NK-92 treated with Interleukin-12 subunit alpha and Interleukin-12 subunit beta, amount 100 ng/mL, for 24 hours (cell line): ENCODE data around the gene CD19.
A peak's percentile ranks its signal among the peaks of the same experiment; 100 is the strongest.
"Not testable (repeated sequence)": the region's sequence is repeated elsewhere in the genome, so short reads cannot be mapped to it uniquely, and the experiment has no call there.

Source experiments
- DNase-seq: peaks from one replicate; lab custom pipeline; 2025; lab: John Stamatoyannopoulos, UW

Gene CD19

GRCh38 chr16:28936784-28937155, 5.0 kb downstream of the CD19 start:
- no peak for DNase-seq

GRCh38 chr16:28937222-28937876, 5.6 kb downstream of the CD19 start:
- no peak for DNase-seq

GRCh38 chr16:28938721-28939120, 7.0 kb downstream of the CD19 start:
- DNase-seq, result no peak

GRCh38 chr16:28939825-28940224, 8.1 kb downstream of the CD19 start:
- DNase-seq, result not testable (repeated sequence)

- no peak for DNase-seq
These were observed 11.5 kb downstream of the CD19 start for GRCh38 chr16:28943281-28943680.

GRCh38 chr16:28946681-28947080, 14.9 kb downstream of the CD19 start:
- DNase-seq, result no peak

- peak; percentile 99 for DNase-seq
These were observed 19.1 kb downstream of the CD19 start, which contains the start of gene NFATC2IP for GRCh38 chr16:28950648-28951409. NFATC2IP (plus strand) TSS chr16:28950937; CDS start chr16:28951012, 75 bp downstream.

- DNase-seq, result no peak
These were observed 19.7 kb downstream of the CD19 start for GRCh38 chr16:28951410-28951943.

GRCh38 chr16:28958216-28958615, 26.4 kb downstream of the CD19 start:
- no peak for DNase-seq

GRCh38 chr16:28958836-28959235, 27.1 kb downstream of the CD19 start:
- DNase-seq, result no peak

GRCh38 chr16:28964072-28964471, 32.3 kb downstream of the CD19 start:
- DNase-seq, result no peak

GRCh38 chr16:28964496-28964895, 32.7 kb downstream of the CD19 start:
- no peak for DNase-seq

GRCh38 chr16:28967156-28967555, 35.4 kb downstream of the CD19 start:
- no peak for DNase-seq

- DNase-seq, result not testable (repeated sequence)
These were observed 37.9 kb downstream of the CD19 start for GRCh38 chr16:28969696-28970095.

- DNase-seq, result peak; percentile 36
These were observed 42.3 kb downstream of the CD19 start for GRCh38 chr16:28974007-28974436.

- DNase-seq, result peak; percentile 96
These were observed 42.8 kb downstream of the CD19 start, which contains the start of gene SPNS1 for GRCh38 chr16:28974437-28975157. SPNS1 (plus strand) TSS chr16:28974778; CDS start chr16:28975152, 374 bp downstream.

GRCh38 chr16:28975158-28975599, 43.4 kb downstream of the CD19 start:
- DNase-seq, result no peak

- no peak for DNase-seq
These were observed 46.2 kb downstream of the CD19 start for GRCh38 chr16:28977703-28978662.

GRCh38 chr16:28980330-28980729, 48.6 kb downstream of the CD19 start:
- DNase-seq, result not testable (repeated sequence)

GRCh38 chr16:28980929-28981328, 49.2 kb downstream of the CD19 start:
- no peak for DNase-seq

GRCh38 chr16:28981517-28981916, 49.7 kb downstream of the CD19 start:
- DNase-seq, result peak; percentile 29
